GM19467 (cell line): ENCODE measurements around the gene PGAP1.

Experiments used
- ATAC-seq: cut with Tn5 transposase; IDR thresholded peaks from one replicate; pipeline ENCODE4 v1.9.1; 2021; ENCODE audit warnings: mild to moderate bottlenecking, moderate library complexity; ENCODE audit not compliant: unreplicated experiment

Gene PGAP1

DNA sequence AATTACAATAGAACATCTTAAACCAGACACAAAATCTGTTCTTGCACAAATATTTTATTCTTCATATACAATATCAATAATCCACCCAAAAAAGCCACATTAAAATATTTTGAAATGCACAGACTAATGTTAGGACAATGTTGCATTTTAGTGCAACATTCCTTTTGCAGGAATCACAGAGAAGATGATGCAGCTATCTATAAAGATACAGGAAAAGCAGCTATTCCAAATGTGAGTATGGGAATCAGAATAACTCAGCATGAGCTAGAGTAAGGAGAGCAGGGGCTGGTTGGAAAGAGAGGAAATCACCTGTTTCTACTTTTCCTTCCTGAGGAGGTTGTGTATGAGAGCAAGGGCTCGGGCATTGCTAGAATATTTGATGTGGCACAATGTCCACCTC, 122.1 kb downstream of the PGAP1 start:
- ATAC-seq: no peak

DNA sequence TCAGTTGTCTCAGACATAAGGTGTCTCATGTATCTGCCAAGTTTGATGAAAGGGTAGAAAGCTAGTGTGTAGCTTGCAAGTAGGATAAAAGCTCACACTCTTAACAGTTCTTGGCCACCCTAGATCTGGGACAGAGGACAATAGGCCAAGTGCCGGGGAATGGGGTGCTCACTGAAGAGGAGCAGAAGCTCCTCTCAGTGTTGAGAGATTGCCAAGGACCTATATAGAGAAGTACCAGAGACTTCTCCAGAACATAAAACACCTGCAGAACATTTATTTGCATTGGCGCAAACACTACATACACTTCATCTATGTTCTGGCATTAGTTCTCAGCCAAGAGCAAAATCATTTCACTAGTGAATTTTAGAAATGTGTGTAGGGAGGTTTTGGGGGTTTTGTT, 124.1 kb downstream of the PGAP1 start:
- ATAC-seq: no peak

GRCh38 chr2:196801674-196802261, 124.7 kb downstream of the PGAP1 start:
- ATAC-seq: no peak

- ATAC-seq: no peak
Observed at GRCh38 chr2:196798980-196799379, 127.5 kb downstream of the PGAP1 start.

DNA sequence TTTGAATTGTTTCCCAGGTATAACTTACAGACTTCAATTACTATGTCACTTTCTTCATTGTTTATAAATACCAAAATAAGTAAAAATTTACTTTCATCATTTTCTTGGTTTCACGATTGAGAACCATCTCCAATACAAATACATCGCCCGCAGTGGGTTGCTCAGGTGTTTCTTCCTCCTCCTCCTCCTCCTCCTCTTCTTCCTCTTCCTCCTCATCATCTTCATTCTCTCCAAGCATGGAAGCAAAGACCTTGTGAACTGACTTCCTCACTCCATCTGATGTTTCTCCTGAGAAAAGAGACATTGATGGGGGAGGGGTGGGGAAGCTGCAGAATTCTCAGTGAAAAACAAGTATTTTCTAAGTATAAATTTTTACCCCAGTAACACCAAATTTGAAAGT, 133.6 kb downstream of the PGAP1 start:
- no peak for ATAC-seq

DNA sequence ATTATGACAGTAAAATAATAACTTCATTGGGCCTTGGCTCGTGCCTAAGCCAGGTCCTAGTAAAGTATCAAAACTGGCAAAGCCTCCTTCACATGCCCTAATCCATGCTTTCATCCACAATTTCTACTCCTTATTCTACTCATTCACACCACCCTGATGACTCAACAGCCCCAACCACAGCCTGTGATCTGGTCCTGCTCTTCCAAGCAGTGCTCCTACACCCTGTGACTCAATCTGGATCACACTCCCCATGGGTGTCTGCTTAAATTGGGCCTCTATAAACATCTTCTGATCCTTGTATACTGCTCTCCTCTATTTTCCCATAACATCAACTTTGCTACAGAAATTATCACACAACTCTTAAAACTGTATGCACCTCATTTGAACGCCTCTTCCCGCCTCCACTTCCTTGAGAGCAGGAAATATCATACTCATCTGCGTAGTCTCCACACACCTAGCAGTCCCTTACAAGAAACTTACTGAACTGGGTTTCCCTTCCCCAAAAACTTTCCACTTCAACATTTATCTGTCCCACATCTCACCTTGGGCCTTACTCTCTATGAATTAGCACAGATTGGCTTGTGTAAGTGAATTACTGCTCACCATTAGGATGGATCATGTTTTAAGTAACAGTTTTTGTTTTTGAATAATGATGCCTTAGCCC, 142.9 kb downstream of the PGAP1 start:
- ATAC-seq: no peak
